Neural progenitor cell (in vitro differentiated cells): Measurements from ENCODE around the gene AMPH.

ENCODE experiments used
- CTCF ChIP-seq: fragments of 200-600 bp; sonication (generic); IDR thresholded peaks from 2 replicates; pipeline ENCODE4 v1.5.1; 2017; ENCODE audit warnings: antibody characterized with exemption, mild to moderate bottlenecking
- EZH2phosphoT487 ChIP-seq: fragments of 200-600 bp; sonication (generic); IDR thresholded peaks from 2 replicates; pipeline ENCODE4 v1.6.1; 2017; ENCODE audit warnings: antibody characterized with exemption

GRCh38 chr7:38448584-38449234 is 182.5 kb downstream of the AMPH start:
- TF ChIP-seq CTCF (no peak), EZH2phosphoT487 (no peak)
